Endometrium (tissue), 2 donors: Measurements from ENCODE around the gene KRT81.
"Not testable (repeated sequence)": the region's sequence is repeated elsewhere in the genome, so short reads cannot be mapped to it uniquely, and the experiment has no call there.

Experiments used
- FAIRE-seq: peaks from 2 replicates; lab custom pipeline; 2012; peaks lifted over from hg19 to GRCh38; lab: Jason Lieb, UNC
- donor health status: control.
- donor health status: control.

The KRT81 gene

GRCh38 chr12:52274521-52275120, 16.7 kb downstream of the KRT81 start, which contains the start of gene KRT86:
KRT86 (plus strand) TSS chr12:52274645; CDS start chr12:52301917, 27,272 bp downstream.
- no peak for FAIRE-seq

GRCh38 chr12:52271158-52271557, 20.2 kb downstream of the KRT81 start:
- no peak for FAIRE-seq

- no peak for FAIRE-seq
These were observed 20.7 kb downstream of the KRT81 start for GRCh38 chr12:52270541-52271070.

GRCh38 chr12:52268212-52268611, 23.1 kb downstream of the KRT81 start:
- no peak for FAIRE-seq

- FAIRE-seq: no peak
These were observed 23.6 kb downstream of the KRT81 start for GRCh38 chr12:52267699-52268098.

GRCh38 chr12:52267266-52267665, 24.1 kb downstream of the KRT81 start:
- no peak for FAIRE-seq

GRCh38 chr12:52266514-52266913, 24.8 kb downstream of the KRT81 start:
- no peak for FAIRE-seq

GRCh38 chr12:52264435-52264825, 26.9 kb downstream of the KRT81 start:
- FAIRE-seq: no peak

GRCh38 chr12:52263761-52264434, 27.4 kb downstream of the KRT81 start:
- no peak for FAIRE-seq

GRCh38 chr12:52262286-52262685, 29.0 kb downstream of the KRT81 start:
- no peak for FAIRE-seq

- no peak for FAIRE-seq
These were observed 30.2 kb downstream of the KRT81 start for GRCh38 chr12:52261208-52261484.

- no peak for FAIRE-seq
These were observed 30.8 kb downstream of the KRT81 start for GRCh38 chr12:52260361-52261207.

- no peak for FAIRE-seq
These were observed 31.6 kb downstream of the KRT81 start for GRCh38 chr12:52259657-52260243.

- no peak for FAIRE-seq
These were observed 32.9 kb downstream of the KRT81 start for GRCh38 chr12:52258335-52258901.

- not testable (repeated sequence) for FAIRE-seq
These were observed 33.4 kb downstream of the KRT81 start for GRCh38 chr12:52257922-52258321.

- no peak for FAIRE-seq
These were observed 34.2 kb downstream of the KRT81 start for GRCh38 chr12:52257074-52257551.

- no peak for FAIRE-seq
These were observed 34.8 kb downstream of the KRT81 start for GRCh38 chr12:52256584-52256935.

GRCh38 chr12:52255926-52256583, 35.3 kb downstream of the KRT81 start:
- no peak for FAIRE-seq

GRCh38 chr12:52254965-52255751, 36.2 kb downstream of the KRT81 start:
- no peak for FAIRE-seq

GRCh38 chr12:52254180-52254964, 37.0 kb downstream of the KRT81 start:
- FAIRE-seq: no peak
